ENCODE results near the gene RIPOR1.

The RIPOR1 gene

GRCh38 chr16:67540756-67541155, 12.1 kb downstream of the RIPOR1 start:
- DNase-seq: no peak

- no peak for DNase-seq
These were observed 13.0 kb downstream of the RIPOR1 start for GRCh38 chr16:67541391-67542263.

- no peak for DNase-seq
These were observed 13.8 kb downstream of the RIPOR1 start for GRCh38 chr16:67542464-67542863.

- no peak for DNase-seq
These were observed 14.4 kb downstream of the RIPOR1 start for GRCh38 chr16:67543036-67543435.

- DNase-seq: no peak
These were observed 15.0 kb downstream of the RIPOR1 start for GRCh38 chr16:67543582-67543981.

- no peak for DNase-seq
These were observed 15.8 kb downstream of the RIPOR1 start for GRCh38 chr16:67544329-67544841.

GRCh38 chr16:67544844-67545664, 16.4 kb downstream of the RIPOR1 start:
- no peak for DNase-seq

- no peak for DNase-seq
These were observed 17.0 kb downstream of the RIPOR1 start for GRCh38 chr16:67545665-67546024.

- no peak for DNase-seq
These were observed 17.5 kb downstream of the RIPOR1 start for GRCh38 chr16:67546091-67546501.

- peak; percentile 36 for DNase-seq
These were observed 18.3 kb downstream of the RIPOR1 start for GRCh38 chr16:67546761-67547422.

- peak; percentile 74 for DNase-seq
These were observed 19.0 kb downstream of the RIPOR1 start for GRCh38 chr16:67547423-67548264.

GRCh38 chr16:67548265-67549126, 19.9 kb downstream of the RIPOR1 start:
- no peak for DNase-seq

GRCh38 chr16:67549240-67549639, 20.6 kb downstream of the RIPOR1 start:
- DNase-seq: no peak

- no peak for DNase-seq
These were observed 21.3 kb downstream of the RIPOR1 start for GRCh38 chr16:67549936-67550335.

- no peak for DNase-seq
These were observed 22.5 kb downstream of the RIPOR1 start for GRCh38 chr16:67551091-67551490.

GRCh38 chr16:67551972-67552371, 23.3 kb downstream of the RIPOR1 start:
- no peak for DNase-seq

GRCh38 chr16:67552476-67552875, 23.8 kb downstream of the RIPOR1 start:
- no peak for DNase-seq

GRCh38 chr16:67555795-67556212, 27.2 kb downstream of the RIPOR1 start:
- no peak for DNase-seq

- DNase-seq: no peak
These were observed 30.2 kb downstream of the RIPOR1 start for GRCh38 chr16:67558859-67559258.

GRCh38 chr16:67560827-67561342, 32.3 kb downstream of the RIPOR1 start:
- no peak for DNase-seq

GRCh38 chr16:67561501-67561823, 32.8 kb downstream of the RIPOR1 start:
- DNase-seq: no peak

Measured in DMS153 (cell line).